ENCODE results near the gene CD34.

The CD34 gene

DNA sequence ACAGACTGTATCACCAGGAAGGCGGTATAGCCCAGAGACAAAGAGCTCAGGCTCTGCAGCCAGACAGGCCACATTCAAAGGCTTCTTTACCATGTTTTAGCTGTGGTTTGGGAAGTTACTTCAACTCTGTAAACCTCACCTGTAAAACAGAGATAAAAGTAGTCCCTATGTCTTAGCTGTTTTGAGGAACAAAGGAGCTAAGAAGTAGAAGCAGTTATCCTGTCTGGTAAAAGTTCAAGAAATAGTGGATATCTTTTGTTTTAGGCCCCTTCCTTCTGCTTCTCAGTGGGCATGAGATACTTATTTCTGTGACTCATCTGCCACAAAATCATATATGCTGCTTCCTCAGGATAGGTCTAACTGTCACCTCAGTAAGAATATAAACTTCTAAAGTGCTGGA lies 6.5 kb downstream of the CD34 start:
- no peak overlapping the region for H4K12ac ChIP-seq (ENCODE audit: low read depth, low read length)
- no peak for DNase-seq

GRCh38 chr1:207903767-207904166 lies 7.2 kb downstream of the CD34 start:
- no CpG with 5 or more reads among the region's 3 CpGs for WGBS (ENCODE audit: extremely low coverage, insufficient coverage, insufficient read length)
- H3K4me2 ChIP-seq (ENCODE audit: low read length): no peak overlapping the region
- H3K4me3 ChIP-seq (ENCODE audit: low read depth, low read length): no peak overlapping the region
- H3K36me3 ChIP-seq (ENCODE audit: control insufficient read depth in 1 of 2, insufficient read depth in 2 of 2, low read length in 2 of 2): no peaks in the 10 kb centered on the region
- no peak overlapping the region for H3K9ac ChIP-seq (ENCODE audit: low read length)
- no peak overlapping the region for H2AFZ ChIP-seq (ENCODE audit: insufficient read depth, low read length, poor library complexity)
- H3K9me3 ChIP-seq (ENCODE audit: insufficient read depth, low read depth, low read length): no peaks in the 10 kb centered on the region
- no peak overlapping the region for H2BK12ac ChIP-seq (ENCODE audit: low read length)
- no peak overlapping the region for H3K18ac ChIP-seq (ENCODE audit: low read length)
- H4K91ac ChIP-seq (ENCODE audit: low read depth, low read length): no peak overlapping the region
- H2AK5ac ChIP-seq (ENCODE audit: low read length): no peak overlapping the region
- H4K8ac ChIP-seq (ENCODE audit: low read depth, low read length): no peak overlapping the region
- no peak overlapping the region for H3K4ac ChIP-seq (ENCODE audit: low read depth, low read length)
- H3K27ac ChIP-seq (ENCODE audit: low read depth, low read length): no peak overlapping the region
- no peaks in the 10 kb centered on the region for H3K27me3 ChIP-seq (ENCODE audit: insufficient read depth, low read length)
- DNase-seq: no peak
- H3K23ac ChIP-seq (ENCODE audit: low read length): no peak overlapping the region
- H2BK120ac ChIP-seq (ENCODE audit: insufficient read depth, low read length, poor library complexity): no peak overlapping the region
- no peaks in the 10 kb centered on the region for H3K4me1 ChIP-seq (ENCODE audit: control insufficient read depth in 1 of 2, insufficient read depth in 2 of 2, low read length in 2 of 2)
- H4K12ac ChIP-seq (ENCODE audit: low read depth, low read length): no peak overlapping the region
- no peak overlapping the region for H3K14ac ChIP-seq (ENCODE audit: low read length)
- no peaks in the 10 kb centered on the region for H3K79me1 ChIP-seq (ENCODE audit: low read length)
- no peaks in the 10 kb centered on the region for H3K79me2 ChIP-seq (ENCODE audit: control insufficient read depth, insufficient read depth, low read length, poor library complexity)
- no peak overlapping the region for H2BK5ac ChIP-seq (ENCODE audit: low read depth, low read length, poor library complexity)

More for the DNA sequence above, 6.5 kb downstream of the CD34 start:
- H3K27me3 ChIP-seq (ENCODE audit: insufficient read depth, low read length): peaks cover 3% of the 10 kb centered on the region
- H3K36me3 ChIP-seq (ENCODE audit: control insufficient read depth in 1 of 2, insufficient read depth in 2 of 2, low read length in 2 of 2): no peaks in the 10 kb centered on the region
- H2BK120ac ChIP-seq (ENCODE audit: insufficient read depth, low read length, poor library complexity): no peak overlapping the region
- no peak overlapping the region for H3K18ac ChIP-seq (ENCODE audit: low read length)
- H3K14ac ChIP-seq (ENCODE audit: low read length): no peak overlapping the region
- no peaks in the 10 kb centered on the region for H3K4me1 ChIP-seq (ENCODE audit: control insufficient read depth in 1 of 2, insufficient read depth in 2 of 2, low read length in 2 of 2)
- no peak overlapping the region for H2AFZ ChIP-seq (ENCODE audit: insufficient read depth, low read length, poor library complexity)
- no peak overlapping the region for H3K27ac ChIP-seq (ENCODE audit: low read depth, low read length)
- no peak overlapping the region for H4K91ac ChIP-seq (ENCODE audit: low read depth, low read length)
- no peak overlapping the region for H3K4ac ChIP-seq (ENCODE audit: low read depth, low read length)
- no peak overlapping the region for H3K9ac ChIP-seq (ENCODE audit: low read length)
- no peak overlapping the region for H2BK5ac ChIP-seq (ENCODE audit: low read depth, low read length, poor library complexity)
- no peaks in the 10 kb centered on the region for H3K79me2 ChIP-seq (ENCODE audit: control insufficient read depth, insufficient read depth, low read length, poor library complexity)
- no peak overlapping the region for H4K8ac ChIP-seq (ENCODE audit: low read depth, low read length)
- H3K9me3 ChIP-seq (ENCODE audit: insufficient read depth, low read depth, low read length): peaks cover 2% of the 10 kb centered on the region
- no peak overlapping the region for H3K4me3 ChIP-seq (ENCODE audit: low read depth, low read length)
- H3K4me2 ChIP-seq (ENCODE audit: low read length): no peak overlapping the region
- H2BK12ac ChIP-seq (ENCODE audit: low read length): no peak overlapping the region
- WGBS (ENCODE audit: extremely low coverage, insufficient coverage, insufficient read length): no CpG with 5 or more reads among the region's 1 CpG
- no peaks in the 10 kb centered on the region for H3K79me1 ChIP-seq (ENCODE audit: low read length)
- no peak overlapping the region for H2AK5ac ChIP-seq (ENCODE audit: low read length)
- no peak overlapping the region for H3K23ac ChIP-seq (ENCODE audit: low read length)

GRCh38 chr1:207903053-207903452 lies 7.9 kb downstream of the CD34 start:
- Histone ChIP-seq H3K14ac (ENCODE audit: low read length) (no peak overlapping the region), H3K27me3 (ENCODE audit: insufficient read depth, low read length) (no peaks in the 10 kb centered on the region), H3K79me1 (ENCODE audit: low read length) (no peaks in the 10 kb centered on the region), H3K4me2 (ENCODE audit: low read length) (no peak overlapping the region), H3K18ac (ENCODE audit: low read length) (no peak overlapping the region), H2AK5ac (ENCODE audit: low read length) (no peak overlapping the region), H4K8ac (ENCODE audit: low read depth, low read length) (no peak overlapping the region), H2BK12ac (ENCODE audit: low read length) (no peak overlapping the region), H3K79me2 (ENCODE audit: control insufficient read depth, insufficient read depth, low read length, poor library complexity) (no peaks in the 10 kb centered on the region), H2BK120ac (ENCODE audit: insufficient read depth, low read length, poor library complexity) (no peak overlapping the region), H2AFZ (ENCODE audit: insufficient read depth, low read length, poor library complexity) (no peak overlapping the region), H3K36me3 (ENCODE audit: control insufficient read depth in 1 of 2, insufficient read depth in 2 of 2, low read length in 2 of 2) (no peaks in the 10 kb centered on the region), H4K12ac (ENCODE audit: low read depth, low read length) (no peak overlapping the region), H3K9ac (ENCODE audit: low read length) (no peak overlapping the region), H4K91ac (ENCODE audit: low read depth, low read length) (no peak overlapping the region), H3K4me3 (ENCODE audit: low read depth, low read length) (no peak overlapping the region), H3K9me3 (ENCODE audit: insufficient read depth, low read depth, low read length) (no peaks in the 10 kb centered on the region), H3K4ac (ENCODE audit: low read depth, low read length) (no peak overlapping the region), H3K23ac (ENCODE audit: low read length) (no peak overlapping the region), H3K27ac (ENCODE audit: low read depth, low read length) (no peak overlapping the region), H2BK5ac (ENCODE audit: low read depth, low read length, poor library complexity) (no peak overlapping the region), H3K4me1 (ENCODE audit: control insufficient read depth in 1 of 2, insufficient read depth in 2 of 2, low read length in 2 of 2) (no peaks in the 10 kb centered on the region)
- no CpG with 5 or more reads among the region's 2 CpGs for WGBS (ENCODE audit: extremely low coverage, insufficient coverage, insufficient read length)
- DNase-seq: no peak

DNA sequence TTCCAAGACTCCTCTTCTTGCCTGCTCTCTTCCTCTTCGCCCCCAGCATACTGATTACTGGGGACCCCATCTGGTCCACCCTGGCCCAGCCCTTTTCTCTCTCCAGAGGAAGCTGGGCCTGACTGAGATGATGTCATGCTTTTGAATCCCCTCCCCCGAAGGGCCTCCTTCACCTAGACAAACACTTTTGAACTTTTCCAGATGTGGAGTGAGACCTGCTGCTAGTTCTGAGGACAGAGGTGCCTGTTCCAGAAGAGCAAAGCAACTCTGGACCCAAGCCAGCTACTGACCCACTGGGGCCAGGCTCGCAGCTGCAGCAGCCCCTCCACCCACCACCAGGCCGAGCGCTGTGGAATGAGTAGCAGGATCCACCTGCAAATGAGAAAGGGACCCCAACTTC lies 8.4 kb downstream of the CD34 start:
- Histone ChIP-seq H2BK12ac (ENCODE audit: low read length) (no peak overlapping the region), H3K9me3 (ENCODE audit: insufficient read depth, low read depth, low read length) (no peaks in the 10 kb centered on the region), H3K27ac (ENCODE audit: low read depth, low read length) (no peak overlapping the region), H2BK120ac (ENCODE audit: insufficient read depth, low read length, poor library complexity) (no peak overlapping the region), H2AFZ (ENCODE audit: insufficient read depth, low read length, poor library complexity) (no peak overlapping the region), H3K14ac (ENCODE audit: low read length) (no peak overlapping the region), H3K4me3 (ENCODE audit: low read depth, low read length) (no peak overlapping the region), H3K79me1 (ENCODE audit: low read length) (no peaks in the 10 kb centered on the region), H4K91ac (ENCODE audit: low read depth, low read length) (no peak overlapping the region), H3K18ac (ENCODE audit: low read length) (no peak overlapping the region), H4K12ac (ENCODE audit: low read depth, low read length) (no peak overlapping the region), H3K23ac (ENCODE audit: low read length) (no peak overlapping the region), H3K9ac (ENCODE audit: low read length) (no peak overlapping the region), H3K4me1 (ENCODE audit: control insufficient read depth in 1 of 2, insufficient read depth in 2 of 2, low read length in 2 of 2) (no peaks in the 10 kb centered on the region), H2AK5ac (ENCODE audit: low read length) (no peak overlapping the region), H3K4ac (ENCODE audit: low read depth, low read length) (no peak overlapping the region), H2BK5ac (ENCODE audit: low read depth, low read length, poor library complexity) (no peak overlapping the region), H3K27me3 (ENCODE audit: insufficient read depth, low read length) (no peaks in the 10 kb centered on the region), H4K8ac (ENCODE audit: low read depth, low read length) (no peak overlapping the region), H3K79me2 (ENCODE audit: control insufficient read depth, insufficient read depth, low read length, poor library complexity) (no peaks in the 10 kb centered on the region), H3K36me3 (ENCODE audit: control insufficient read depth in 1 of 2, insufficient read depth in 2 of 2, low read length in 2 of 2) (no peaks in the 10 kb centered on the region), H3K4me2 (ENCODE audit: low read length) (no peak overlapping the region)
- WGBS (ENCODE audit: extremely low coverage, insufficient coverage, insufficient read length): no CpG with 5 or more reads among the region's 5 CpGs
- no peak for DNase-seq

All from trophoblast cell (in vitro differentiated cells and primary cell).